NCI-H69 (cell line): ENCODE data around the gene GRM1.
A peak's percentile ranks its signal among the peaks of the same experiment; 100 is the strongest.
"Not testable (repeated sequence)": the region's sequence is repeated elsewhere in the genome, so short reads cannot be mapped to it uniquely, and the experiment has no call there.

ENCODE experiments used
- DNase-seq: peaks from one replicate; lab custom pipeline; 2025; lab: John Stamatoyannopoulos, UW

The GRM1 gene

DNA sequence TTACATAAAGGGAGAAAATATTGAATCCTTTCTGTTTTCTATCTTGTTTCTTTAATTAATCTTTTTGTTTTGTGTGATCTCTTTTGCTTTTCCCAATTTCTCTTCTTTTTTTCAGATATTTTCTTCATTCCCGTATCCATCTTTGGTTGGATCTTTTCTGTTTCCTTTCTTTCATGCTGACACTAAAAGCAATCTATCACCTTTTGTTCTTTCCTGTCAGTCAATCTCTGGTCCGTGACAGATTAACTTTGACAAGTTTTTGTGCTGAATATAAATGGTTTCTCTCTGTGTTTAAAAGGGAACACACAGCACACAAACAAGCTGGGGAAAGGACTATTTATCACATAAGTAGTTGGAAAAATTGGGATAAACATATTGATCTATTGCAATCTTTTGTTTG, 162.8 kb downstream of the GRM1 start:
- no peak for DNase-seq

DNA sequence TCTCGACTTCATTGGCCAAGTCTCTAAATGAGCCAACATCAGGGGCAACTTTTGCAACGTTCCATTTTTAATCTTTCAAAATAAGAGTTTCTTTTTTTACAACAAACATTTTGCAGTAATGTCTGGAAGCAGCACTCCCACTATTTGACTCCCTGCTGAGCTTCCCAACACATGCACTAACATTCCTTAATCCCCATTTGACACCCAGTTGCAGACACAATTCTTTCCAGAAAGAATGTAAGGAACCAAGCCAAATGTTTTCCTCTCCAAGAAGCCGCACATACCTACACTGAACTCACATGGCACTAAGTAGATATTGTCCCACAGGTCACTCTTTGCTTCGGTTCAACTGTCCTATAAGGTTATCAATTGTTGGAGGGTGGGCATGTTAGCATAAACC, 165.6 kb downstream of the GRM1 start:
- no peak for DNase-seq

DNA sequence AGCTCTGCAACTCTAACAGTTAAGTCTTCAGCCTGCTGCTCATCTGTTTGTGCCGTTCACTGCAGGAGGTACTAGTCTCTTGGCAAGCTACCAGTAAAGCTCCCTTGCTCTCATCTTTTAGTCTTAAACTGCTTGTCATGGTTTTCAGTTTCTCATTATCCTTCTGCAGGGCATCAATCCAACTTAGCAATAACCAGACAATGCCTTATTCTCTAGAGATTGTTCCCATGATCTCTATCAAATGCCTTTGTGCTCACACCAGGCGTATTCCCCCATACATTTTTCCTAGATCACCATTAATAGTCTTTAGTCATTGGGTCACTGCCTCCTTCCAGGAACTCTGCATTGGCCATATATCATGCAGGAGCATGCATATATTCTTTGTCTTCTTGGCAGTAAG, 171.3 kb downstream of the GRM1 start:
- DNase-seq, result peak; percentile 16

DNA sequence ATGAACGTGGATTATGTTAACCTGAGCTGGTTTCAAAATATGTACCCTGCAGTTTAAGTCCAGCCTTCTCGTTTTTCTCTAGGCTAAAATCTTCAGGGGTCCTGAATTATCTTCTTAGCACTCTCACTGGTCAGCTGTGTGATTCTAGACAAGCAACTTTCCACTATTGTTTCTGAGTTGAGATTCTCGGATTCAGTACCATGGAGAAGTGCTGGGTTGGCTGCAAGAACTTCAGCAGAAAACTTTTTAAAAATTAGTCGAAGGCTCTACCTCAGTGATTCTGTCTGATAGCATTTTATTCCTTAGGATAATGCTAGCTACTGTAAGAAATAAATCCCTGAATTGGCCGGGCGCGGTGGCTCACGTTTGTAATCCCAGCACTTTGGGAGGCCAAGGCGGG, 173.7 kb downstream of the GRM1 start:
- DNase-seq, result no peak

DNA sequence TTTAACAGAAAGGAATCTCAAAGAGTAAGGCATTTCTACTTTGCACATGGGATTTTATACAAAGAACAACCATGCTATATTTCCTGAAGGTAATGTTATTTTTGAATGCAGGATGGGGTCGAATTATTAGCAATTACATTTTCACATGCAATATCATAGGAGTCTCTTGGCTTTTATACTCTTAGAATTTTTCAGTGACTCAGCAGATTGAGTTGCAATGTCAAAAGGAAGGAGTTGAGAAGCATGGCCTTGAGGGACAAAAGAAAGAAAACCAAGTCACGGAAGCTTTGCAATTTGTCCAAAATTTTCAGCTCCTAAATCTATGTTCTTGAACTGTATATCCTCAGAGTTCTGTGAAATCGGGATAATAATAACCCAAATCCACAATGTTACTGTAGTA, 181.1 kb downstream of the GRM1 start:
- no peak for DNase-seq

GRCh38 chr6:146210406-146211083, 181.7 kb downstream of the GRM1 start:
- DNase-seq, result no peak

DNA sequence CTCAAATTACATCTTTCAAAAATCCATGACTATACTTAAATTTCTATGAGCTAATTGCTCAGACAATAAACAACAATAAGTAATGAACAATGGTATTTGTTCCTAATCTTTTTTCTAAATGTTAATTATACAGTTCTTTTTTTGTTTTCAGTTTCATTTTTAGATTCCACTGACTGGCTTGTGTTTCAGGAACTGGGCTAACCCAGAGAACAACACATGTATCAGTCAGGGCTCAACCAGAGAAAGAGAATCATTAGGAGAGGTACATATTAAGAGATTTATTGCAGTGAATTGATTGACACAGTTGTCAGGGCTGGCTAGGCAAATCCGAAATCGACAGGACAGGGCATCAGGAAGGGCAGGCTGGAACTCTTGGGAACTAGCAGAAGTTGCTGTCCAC, 182.8 kb downstream of the GRM1 start:
- no peak for DNase-seq

DNA sequence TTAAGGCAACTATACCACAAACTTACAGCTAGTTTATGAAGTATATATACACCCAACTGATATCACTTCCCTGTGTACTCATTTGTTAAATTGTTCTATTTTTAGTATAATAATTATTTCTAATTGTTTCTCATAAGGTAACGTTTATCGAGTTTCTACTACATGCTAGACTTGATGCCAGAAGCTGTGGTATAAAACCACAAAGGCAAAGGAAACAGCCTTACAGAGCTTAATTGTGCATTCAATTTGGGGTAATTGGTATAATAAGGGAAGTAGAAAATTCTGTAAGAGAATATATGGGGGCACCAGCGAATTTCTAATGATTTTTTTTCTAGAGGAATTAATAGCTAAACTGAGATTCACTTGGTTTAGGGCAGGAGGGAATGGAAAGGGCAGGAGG, 183.9 kb downstream of the GRM1 start:
- DNase-seq, result no peak

GRCh38 chr6:146219101-146219500, 190.2 kb downstream of the GRM1 start:
- DNase-seq, result no peak

DNA sequence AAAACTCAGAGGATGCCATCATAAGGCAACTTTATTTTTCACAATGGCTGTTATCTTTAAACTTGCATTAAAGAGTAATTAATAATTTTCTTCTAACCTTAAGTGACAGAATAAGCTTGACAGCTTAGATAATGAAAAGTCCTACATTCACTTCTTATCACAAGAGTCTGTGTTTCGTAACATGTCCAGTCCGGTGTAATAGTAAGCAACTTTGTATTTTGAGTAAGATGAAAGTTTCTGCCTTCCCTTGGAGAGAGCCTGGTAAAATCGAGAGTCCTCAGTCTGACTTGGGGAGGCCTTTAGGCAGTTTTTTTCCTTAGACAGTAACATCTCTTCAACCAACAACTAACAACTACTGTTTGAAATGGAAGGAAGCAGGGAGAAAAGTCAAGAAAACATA, 195.6 kb downstream of the GRM1 start:
- no peak for DNase-seq

GRCh38 chr6:146224988-146225387, 196.1 kb downstream of the GRM1 start:
- no peak for DNase-seq

DNA sequence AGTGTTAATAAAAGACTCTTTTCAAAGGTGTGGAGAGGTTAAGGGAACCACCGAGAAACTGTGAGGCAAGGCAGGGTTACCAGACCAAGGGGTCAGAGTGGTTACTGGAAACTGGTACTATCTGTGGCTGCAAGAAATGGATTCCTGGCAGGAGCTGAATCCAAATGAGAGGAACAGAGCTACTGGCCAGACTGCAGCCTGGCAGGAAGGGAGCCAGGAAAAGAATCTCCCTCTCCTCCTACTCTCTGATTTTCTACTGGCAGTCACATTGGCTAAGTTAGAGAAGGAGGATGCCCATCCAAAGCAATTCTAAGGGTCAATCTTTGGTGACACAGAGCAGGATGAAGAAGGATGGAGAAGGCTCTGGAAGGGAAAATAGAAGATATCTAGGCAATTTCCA, 211.5 kb downstream of the GRM1 start:
- DNase-seq, result no peak

DNA sequence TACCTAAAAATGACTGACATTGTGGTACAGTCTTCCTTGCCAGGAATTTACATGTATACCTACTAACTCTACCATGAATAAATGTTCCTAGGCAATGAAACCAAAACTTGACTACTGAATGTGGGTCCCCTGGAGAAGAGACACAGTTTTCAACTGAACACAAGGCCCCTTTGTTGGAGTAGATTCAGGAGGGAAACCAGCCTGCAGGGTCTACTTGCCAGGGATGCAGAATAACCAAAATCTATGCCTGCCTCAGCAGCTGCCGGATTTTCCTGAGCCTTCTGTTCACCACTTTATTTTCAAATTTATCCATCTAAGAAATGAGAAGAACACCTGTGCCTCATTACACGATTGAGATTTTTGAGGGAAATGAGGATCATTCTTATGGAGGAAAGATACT, 211.9 kb downstream of the GRM1 start:
- no peak for DNase-seq

GRCh38 chr6:146243646-146244045, 214.8 kb downstream of the GRM1 start:
- not testable (repeated sequence) for DNase-seq

GRCh38 chr6:146244630-146245143, 215.8 kb downstream of the GRM1 start:
- no peak for DNase-seq

- DNase-seq, result no peak
These were observed 217.2 kb downstream of the GRM1 start for GRCh38 chr6:146246028-146246427.

- no peak for DNase-seq
These were observed 224.8 kb downstream of the GRM1 start for GRCh38 chr6:146253691-146254090.

DNA sequence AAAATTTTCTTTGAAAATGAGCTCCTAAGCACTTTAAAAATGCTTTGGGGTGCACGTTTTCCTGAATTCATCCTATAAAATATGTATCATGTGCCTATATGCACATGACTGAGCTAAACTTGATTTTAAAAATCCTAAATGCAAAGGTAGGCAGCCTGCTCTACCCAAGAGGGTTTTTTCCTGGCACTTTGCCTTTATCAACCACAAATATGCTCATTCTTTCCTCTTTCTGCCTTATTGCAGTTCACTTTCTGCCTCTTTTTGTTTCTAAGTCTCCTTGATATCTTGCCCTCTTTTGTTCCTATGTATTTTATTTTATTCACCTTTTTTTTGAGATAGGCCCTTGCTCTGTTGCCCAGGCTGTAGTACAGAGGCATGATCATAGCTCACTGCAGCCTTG, 229.3 kb downstream of the GRM1 start:
- no peak for DNase-seq

GRCh38 chr6:146260886-146261285, 232.0 kb downstream of the GRM1 start:
- DNase-seq, result no peak

DNA sequence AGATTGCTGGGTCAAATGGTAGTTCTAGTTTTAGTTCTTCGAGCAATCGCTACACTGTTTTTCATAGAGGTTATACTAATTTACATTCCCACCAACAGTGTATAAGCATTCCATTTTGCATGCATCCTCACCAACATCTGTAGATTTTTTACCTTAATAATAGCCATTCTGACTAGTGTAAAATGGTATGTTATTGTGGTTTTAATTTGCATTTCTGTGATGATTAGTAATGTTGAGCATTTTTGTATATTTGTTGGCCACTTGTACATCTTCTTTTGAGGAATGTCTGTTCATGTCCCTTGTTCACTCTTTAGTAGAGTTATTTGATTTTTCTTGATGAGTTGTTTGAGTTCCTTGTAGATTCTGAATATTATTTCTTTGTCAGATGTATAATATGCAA, 236.2 kb downstream of the GRM1 start:
- no peak for DNase-seq

DNA sequence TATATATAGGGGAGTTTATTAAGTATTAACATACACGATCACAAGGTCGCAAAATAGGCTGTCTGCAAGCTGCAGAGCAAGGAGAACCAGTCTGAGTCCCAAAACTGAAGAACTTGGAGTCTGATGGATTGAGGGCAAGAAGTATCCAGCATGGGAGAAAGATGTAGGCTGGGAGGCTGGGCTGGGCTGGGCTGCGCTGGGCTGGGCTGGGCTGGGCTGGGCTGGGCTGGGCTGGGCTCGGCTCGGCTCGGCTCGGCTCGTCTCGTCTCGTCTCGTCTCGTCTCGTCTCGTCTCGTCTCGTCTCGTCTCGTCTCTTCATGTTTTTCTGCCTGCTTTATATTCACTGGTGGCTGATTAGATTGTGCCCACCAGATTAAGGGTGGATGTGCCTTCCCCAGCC, 238.6 kb downstream of the GRM1 start:
- no peak for DNase-seq

GRCh38 chr6:146267946-146268345, 239.1 kb downstream of the GRM1 start:
- DNase-seq, result no peak

DNA sequence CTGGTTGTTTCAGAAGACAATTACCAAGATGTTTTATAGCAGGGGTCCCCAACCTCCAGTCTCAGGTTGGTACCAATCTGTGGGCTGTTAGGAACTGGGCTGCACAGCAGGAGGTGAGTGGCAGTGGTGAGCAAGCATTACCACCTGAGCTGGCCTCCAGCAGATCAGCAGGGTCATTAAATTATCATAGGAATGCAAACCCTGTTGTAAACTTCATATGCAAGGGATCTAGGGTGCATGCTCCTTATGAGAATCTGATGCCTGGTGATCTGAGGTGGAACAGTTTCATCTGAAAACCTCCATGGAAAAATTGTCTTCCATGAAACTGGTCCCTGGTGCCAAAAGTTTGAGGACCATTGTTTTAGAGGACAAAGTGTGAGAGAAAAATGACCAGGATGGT, 240.6 kb downstream of the GRM1 start:
- DNase-seq, result no peak

DNA sequence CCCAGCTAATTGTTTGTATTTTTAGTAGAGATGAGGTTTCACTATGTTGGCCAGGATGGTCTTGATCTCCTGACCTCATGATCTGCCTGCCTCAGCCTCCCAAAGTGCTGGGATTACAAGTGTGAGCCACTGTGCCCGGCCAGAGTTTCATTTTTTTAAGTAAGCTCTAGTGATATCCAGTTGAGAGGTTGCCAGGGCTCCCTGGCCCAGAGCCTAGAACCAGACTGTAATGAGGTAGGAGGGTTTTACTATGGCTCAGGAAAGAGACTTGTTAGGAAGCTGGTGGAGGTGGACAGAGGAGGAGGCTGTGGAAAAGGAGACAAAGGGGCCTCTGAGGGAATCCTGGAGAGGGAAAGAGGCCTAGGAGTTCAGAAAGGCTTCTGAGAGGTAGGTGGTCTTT, 242.3 kb downstream of the GRM1 start:
- not testable (repeated sequence) for DNase-seq
